Stomach smooth muscle (tissue), 2 donors: ENCODE measurements around the gene HEATR5A.
"Not testable (repeated sequence)": the region's sequence is repeated elsewhere in the genome, so short reads cannot be mapped to it uniquely, and the experiment has no call there.

Experiments used
- H3K27ac ChIP-seq: one replicate; pipeline ENCODE4 v1.7.0; 2013; ENCODE audit warnings: mild to moderate bottlenecking, low read length, inconsistent platforms
- H3K27me3 ChIP-seq, 2 donors: one replicate each; pipeline ENCODE4 v1.7.0; 2013; ENCODE audit warnings: low read length in 2 of 2; ENCODE audit not compliant: insufficient read depth in 2 of 2, control insufficient read depth in 1 of 2
- H3K36me3 ChIP-seq, 2 donors: one replicate each; pipeline ENCODE4 v1.7.0; 2013; ENCODE audit warnings: low read length in 2 of 2; ENCODE audit not compliant: control insufficient read depth in 2 of 2, insufficient read depth in 2 of 2
- H3K4me1 ChIP-seq: one replicate; pipeline ENCODE4 v1.7.0; 2013; ENCODE audit warnings: low read length; ENCODE audit not compliant: control insufficient read depth, insufficient read depth
- H3K4me3 ChIP-seq, 2 donors: one replicate each; pipeline ENCODE4 v1.7.0; 2013; ENCODE audit warnings: low read length in 2 of 2
- H3K9ac ChIP-seq, 2 donors: one replicate each; pipeline ENCODE4 v1.7.0; 2013; ENCODE audit warnings: low read length in 2 of 2, mild to moderate bottlenecking in 1 of 2
- H3K9me3 ChIP-seq, 2 donors: one replicate each; pipeline ENCODE4 v1.7.0; 2013; ENCODE audit warnings: low read length in 2 of 2; ENCODE audit not compliant: control insufficient read depth in 2 of 2
- donor health status: healthy.
- donor health status: Pancreatic carcinoma.

Gene HEATR5A

GRCh38 chr14:31445703-31446102 is 25.4 kb upstream of the HEATR5A start:
- no peak overlapping the region for H3K4me3 ChIP-seq
- no peak overlapping the region for H3K9ac ChIP-seq
- H3K9me3 ChIP-seq, result no peaks in the 10 kb centered on the region
- peaks cover 3 to 7% of the 10 kb centered on the region in 2 donors for H3K36me3 ChIP-seq
- no peaks in the 10 kb centered on the region for H3K4me1 ChIP-seq
- no peak overlapping the region for H3K27ac ChIP-seq
- H3K27me3 ChIP-seq, result no peaks in the 10 kb centered on the region

GRCh38 chr14:31442284-31442683 is 21.9 kb upstream of the HEATR5A start:
- no peaks in the 10 kb centered on the region for H3K9me3 ChIP-seq
- no peak overlapping the region for H3K4me3 ChIP-seq
- no peak overlapping the region for H3K9ac ChIP-seq
- H3K36me3 ChIP-seq, result peaks cover 0 to 3% of the 10 kb centered on the region in 2 donors
- no peak overlapping the region for H3K27ac ChIP-seq
- no peaks in the 10 kb centered on the region for H3K4me1 ChIP-seq
- H3K27me3 ChIP-seq, result no peaks in the 10 kb centered on the region

GRCh38 chr14:31441273-31442111 is 21.1 kb upstream of the HEATR5A start:
- no peak overlapping the region for H3K9ac ChIP-seq
- no peaks in the 10 kb centered on the region for H3K27me3 ChIP-seq
- no peak overlapping the region for H3K27ac ChIP-seq
- no peak overlapping the region for H3K4me3 ChIP-seq
- no peaks in the 10 kb centered on the region for H3K9me3 ChIP-seq
- H3K4me1 ChIP-seq, result no peaks in the 10 kb centered on the region
- peaks cover 0 to 3% of the 10 kb centered on the region in 2 donors for H3K36me3 ChIP-seq

GRCh38 chr14:31440280-31440679 is 19.9 kb upstream of the HEATR5A start:
- H3K4me1 ChIP-seq, result no peaks in the 10 kb centered on the region
- no peak overlapping the region for H3K9ac ChIP-seq
- H3K4me3 ChIP-seq, result no peak overlapping the region
- no peak overlapping the region for H3K27ac ChIP-seq
- no peaks in the 10 kb centered on the region for H3K27me3 ChIP-seq
- no peaks in the 10 kb centered on the region for H3K36me3 ChIP-seq
- H3K9me3 ChIP-seq, result no peaks in the 10 kb centered on the region

- Histone ChIP-seq H3K27ac (no peak overlapping the region), H3K9ac (no peak overlapping the region), H3K36me3 (no peaks in the 10 kb centered on the region)
Observed at GRCh38 chr14:31439561-31439960, 19.2 kb upstream of the HEATR5A start.

GRCh38 chr14:31437045-31437691 is 16.8 kb upstream of the HEATR5A start:
- not testable (repeated sequence) for H3K4me1 ChIP-seq, H3K27me3 ChIP-seq, H3K27ac ChIP-seq, H3K9me3 ChIP-seq, H3K9ac ChIP-seq, H3K4me3 ChIP-seq, H3K36me3 ChIP-seq

More at GRCh38 chr14:31439561-31439960, 19.2 kb upstream of the HEATR5A start:
- Histone ChIP-seq H3K27me3 (no peaks in the 10 kb centered on the region), H3K4me3 (no peak overlapping the region), H3K4me1 (no peaks in the 10 kb centered on the region), H3K9me3 (no peaks in the 10 kb centered on the region)

GRCh38 chr14:31435276-31435675 is 14.9 kb upstream of the HEATR5A start:
- Histone ChIP-seq H3K9ac (no peak overlapping the region), H3K36me3 (no peaks in the 10 kb centered on the region), H3K27ac (no peak overlapping the region), H3K27me3 (no peaks in the 10 kb centered on the region), H3K4me3 (no peak overlapping the region), H3K9me3 (no peaks in the 10 kb centered on the region), H3K4me1 (no peaks in the 10 kb centered on the region)

- Histone ChIP-seq H3K9ac (no peak overlapping the region), H3K27me3 (no peaks in the 10 kb centered on the region), H3K4me1 (no peaks in the 10 kb centered on the region), H3K9me3 (no peaks in the 10 kb centered on the region), H3K27ac (no peak overlapping the region), H3K4me3 (no peak overlapping the region), H3K36me3 (no peaks in the 10 kb centered on the region)
Observed at GRCh38 chr14:31430634-31431264, 10.4 kb upstream of the HEATR5A start.

- Histone ChIP-seq H3K9me3 (no peaks in the 10 kb centered on the region), H3K36me3 (no peaks in the 10 kb centered on the region), H3K27ac (no peak overlapping the region), H3K4me3 (no peak overlapping the region), H3K4me1 (no peaks in the 10 kb centered on the region), H3K27me3 (no peaks in the 10 kb centered on the region), H3K9ac (no peak overlapping the region)
Observed at GRCh38 chr14:31429791-31430190, 9.4 kb upstream of the HEATR5A start.

- H3K27me3 ChIP-seq, result no peaks in the 10 kb centered on the region
- no peaks in the 10 kb centered on the region for H3K36me3 ChIP-seq
Observed at GRCh38 chr14:31428011-31428410, 7.7 kb upstream of the HEATR5A start.

More at GRCh38 chr14:31428011-31428410, 7.7 kb upstream of the HEATR5A start:
- H3K9ac ChIP-seq, result no peak overlapping the region
- no peaks in the 10 kb centered on the region for H3K4me1 ChIP-seq
- no peak overlapping the region for H3K27ac ChIP-seq
- H3K9me3 ChIP-seq, result no peaks in the 10 kb centered on the region
- no peak overlapping the region for H3K4me3 ChIP-seq
